HCT116 (cell line): ENCODE data around the gene FMNL1. TPM values are rescaled to one million over a fixed set of nuclear protein-coding genes. Genes with fewer than 3 reads are reported as not detected.

ENCODE experiments used
- ATAC-seq: fragments of 200-7000 bp; cut with Tn5 transposase; 2 replicates; pipeline ENCODE4 v1.9.1; 2020; ENCODE audit warnings: mild to moderate bottlenecking, moderate library complexity
- BruUV-seq: library from RNA; stranded (reverse); fragments of 400-500 nt; replicated peaks from 2 replicates; lab custom pipeline; 2021; lab: Mats Ljungman, UMichigan
- CTCF ChIA-PET: fragments of 300-600 bp; sonication (Branson Sonifier 250); formaldehyde crosslinking; loops from one replicate; lab custom pipeline; 2021; ENCODE audit warnings: antibody characterized with exemption; lab: Charles Lee
- POLR2A ChIA-PET: fragments of 300-600, 350-600 bp; sonication (Branson Sonifier 250); formaldehyde crosslinking; loops from one replicate; lab custom pipeline; 2021; ENCODE audit warnings: antibody characterized with exemption; lab: Charles Lee
- RAD21 ChIA-PET, 2 experiments: fragments of 300-600 bp; sonication (Branson Sonifier 250); formaldehyde crosslinking; loops; one replicate each; lab custom pipeline; 2023; ENCODE audit warnings: low total read pairs in 2 of 2; ENCODE audit not compliant: uncharacterized antibody in 2 of 2, unreplicated experiment in 2 of 2, low non-redundant PET in 1 of 2; lab: Charles Lee
- DNase-seq: peaks from one replicate; pipeline ENCODE4 v3.0.0-alpha.2; 2010; ENCODE audit warnings: low read depth, low spot score
- H2AFZ ChIP-seq: fragments of 200-600 bp; shearing (Covaris generic), sonication (generic); 2 replicates; pipeline ENCODE4 v1.6.1; 2017; ENCODE audit warnings: low read depth, mixed run types, mixed read lengths, antibody characterized with exemption, low read length; ENCODE audit not compliant: poor library complexity, severe bottlenecking
- H3K27ac ChIP-seq: 2 replicates; pipeline ENCODE4 v1.5.1; 2012; ENCODE audit warnings: low read depth, low read length
- H3K27me3 ChIP-seq: fragments of 200-600 bp; sonication (generic); 2 replicates; pipeline ENCODE4 v1.6.1; 2016; ENCODE audit warnings: mixed run types, low read length, mixed read lengths; ENCODE audit not compliant: insufficient read depth
- H3K36me3 ChIP-seq, 2 experiments: fragments of 200-500 bp in 1 of 2; fragments of 200-600 bp in 1 of 2; sonication (Bioruptor generic) in 1 of 2; sonication (generic) in 1 of 2; 2 replicates each; pipeline versions ENCODE4 v1.5.1 to v1.6.1; 2014 to 2016; ENCODE audit warnings: low read length in 2 of 2, inconsistent platforms in 1 of 2, mixed read lengths in 1 of 2, mixed run types in 1 of 2; ENCODE audit not compliant: insufficient read depth in 2 of 2, control insufficient read depth in 1 of 2
- H3K4me1 ChIP-seq, 2 experiments: fragments of 200-600 bp in 1 of 2; sonication (generic) in 1 of 2; 2 replicates each; pipeline versions ENCODE4 v1.5.1 to v1.6.1; 2012 to 2017; ENCODE audit warnings: low read length in 2 of 2, inconsistent platforms in 1 of 2, mild to moderate bottlenecking in 1 of 2, mixed read lengths in 1 of 2, mixed run types in 1 of 2, moderate library complexity in 1 of 2; ENCODE audit not compliant: insufficient read depth in 2 of 2, control insufficient read depth in 1 of 2
- H3K4me2 ChIP-seq: fragments of 200-600 bp; sonication (generic); 2 replicates; pipeline ENCODE4 v1.6.1; 2017; ENCODE audit warnings: mixed run types, low read length, mixed read lengths
- H3K4me3 ChIP-seq, 2 experiments: fragments of 200-600 bp in 1 of 2; sonication (generic) in 1 of 2; replicated peaks in 1 of 2; 2 replicates each; pipeline ENCODE4 v1.5.1; 2011 to 2016; ENCODE audit warnings: low read length in 2 of 2, control low read depth in 1 of 2, low read depth in 1 of 2, mild to moderate bottlenecking in 1 of 2, mixed read lengths in 1 of 2, mixed run types in 1 of 2
- H3K79me2 ChIP-seq: fragments of 200-600 bp; sonication (generic); 2 replicates; pipeline ENCODE4 v1.6.1; 2017; ENCODE audit warnings: mild to moderate bottlenecking, mixed run types, low read length, moderate library complexity, mixed read lengths; ENCODE audit not compliant: insufficient read depth
- H3K9ac ChIP-seq: fragments of 200-600 bp; sonication (generic); 2 replicates; pipeline ENCODE4 v1.6.1; 2016; ENCODE audit warnings: low read length, mixed read lengths
- H3K9me2 ChIP-seq: fragments of 200-600 bp; sonication (generic), shearing (Covaris generic); 2 replicates; pipeline ENCODE4 v1.6.1; 2017; ENCODE audit warnings: mixed run types, mild to moderate bottlenecking, moderate library complexity; ENCODE audit not compliant: insufficient read depth
- H3K9me3 ChIP-seq, 2 experiments: fragments of 200-500 bp in 1 of 2; fragments of 200-600 bp in 1 of 2; sonication (Bioruptor generic) in 1 of 2; sonication (generic) in 1 of 2; 2 replicates each; pipeline ENCODE4 v1.6.1; 2014 to 2017; ENCODE audit warnings: low read length in 2 of 2, mixed read lengths in 2 of 2, inconsistent platforms in 1 of 2, low read depth in 1 of 2, mild to moderate bottlenecking in 1 of 2, mixed run types in 1 of 2, moderate library complexity in 1 of 2; ENCODE audit not compliant: control insufficient read depth in 1 of 2, insufficient read depth in 1 of 2
- H4K20me1 ChIP-seq: fragments of 200-600 bp; sonication (generic), shearing (Covaris generic); 2 replicates; pipeline ENCODE4 v1.6.1; 2017; ENCODE audit warnings: mixed run types, mild to moderate bottlenecking, moderate library complexity; ENCODE audit not compliant: insufficient read depth
- CBX3 ChIP-seq: IDR thresholded peaks from 2 replicates; pipeline ENCODE4 v1.6.1; 2012; ENCODE audit warnings: low read depth
- EGR1 ChIP-seq: IDR thresholded peaks from 2 replicates; pipeline ENCODE4 v1.6.1; 2012; ENCODE audit warnings: low read depth
- FOSL1 ChIP-seq: IDR thresholded peaks from 2 replicates; pipeline ENCODE4 v1.6.1; 2012; ENCODE audit warnings: low read depth
- RAD21 ChIP-seq: IDR thresholded peaks from 2 replicates; pipeline ENCODE4 v1.6.1; 2012; ENCODE audit warnings: low read depth, mild to moderate bottlenecking
- intact Hi-C: fragments of 100-400 bp; cut with micrococcal nuclease; formaldehyde crosslinking; loops from 2 replicates; pipeline ENCODE4 v1.10.0; 2022
- total RNA-seq: library from RNA; stranded (reverse); gene quantifications from one replicate; pipeline ENCODE4 v1.2.1, GENCODE V29; 2021; ENCODE audit not compliant: unreplicated experiment
- TF ChIP-seq, protein P1 (sequence below): IDR thresholded peaks from 2 replicates; pipeline ENCODE4 v1.6.1; 2012; ENCODE audit warnings: low read depth

The FMNL1 gene
- total RNA-seq, 1 experiment from 2014 or later = 8.2 TPM

GRCh38 chr17:45296003-45296832, 74.5 kb downstream of the FMNL1 start:
- no TSS peak for BruUV-seq
- DNase-seq (no peak), ATAC-seq (no peak)
- Histone ChIP-seq H3K36me3 (peaks cover 0 to 15% of the 10 kb centered on the region in 2 experiments; a peak in 1 of 4 replicates), H3K4me1 (peaks cover 39 to 78% of the 10 kb centered on the region in 2 experiments), H3K9me2 (no peaks in the 10 kb centered on the region), H3K4me2 (peak overlapping the region; percentile 39), H3K79me2 (peaks cover 99% of the 10 kb centered on the region), H2AFZ (no peak overlapping the region), H3K27me3 (no peaks in the 10 kb centered on the region), H3K9me3 (no peaks in the 10 kb centered on the region), H4K20me1 (peaks cover 20% of the 10 kb centered on the region; the same call in 1 of the 2 replicates), H3K27ac (peak overlapping the region; percentile 32; the same call in 1 of the 2 replicates), H3K4me3 (no peak overlapping the region), H3K9ac (no peak overlapping the region)
- intact Hi-C loops = no loop called here
- ChIA-PET POLR2A (no interaction called here), RAD21 (no interaction called here), CTCF (interaction anchor here (1.2 to 1.8 kb wide), 2 partner anchors 11 to 19 kb away, joined by 3 to 4 read pairs; no protein-coding TSS in a partner anchor)
- TF ChIP-seq EGR1 (no peak), CBX3 (no peak), RAD21 (no peak), FOSL1 (no peak)
- TF ChIP-seq, protein P1, sequence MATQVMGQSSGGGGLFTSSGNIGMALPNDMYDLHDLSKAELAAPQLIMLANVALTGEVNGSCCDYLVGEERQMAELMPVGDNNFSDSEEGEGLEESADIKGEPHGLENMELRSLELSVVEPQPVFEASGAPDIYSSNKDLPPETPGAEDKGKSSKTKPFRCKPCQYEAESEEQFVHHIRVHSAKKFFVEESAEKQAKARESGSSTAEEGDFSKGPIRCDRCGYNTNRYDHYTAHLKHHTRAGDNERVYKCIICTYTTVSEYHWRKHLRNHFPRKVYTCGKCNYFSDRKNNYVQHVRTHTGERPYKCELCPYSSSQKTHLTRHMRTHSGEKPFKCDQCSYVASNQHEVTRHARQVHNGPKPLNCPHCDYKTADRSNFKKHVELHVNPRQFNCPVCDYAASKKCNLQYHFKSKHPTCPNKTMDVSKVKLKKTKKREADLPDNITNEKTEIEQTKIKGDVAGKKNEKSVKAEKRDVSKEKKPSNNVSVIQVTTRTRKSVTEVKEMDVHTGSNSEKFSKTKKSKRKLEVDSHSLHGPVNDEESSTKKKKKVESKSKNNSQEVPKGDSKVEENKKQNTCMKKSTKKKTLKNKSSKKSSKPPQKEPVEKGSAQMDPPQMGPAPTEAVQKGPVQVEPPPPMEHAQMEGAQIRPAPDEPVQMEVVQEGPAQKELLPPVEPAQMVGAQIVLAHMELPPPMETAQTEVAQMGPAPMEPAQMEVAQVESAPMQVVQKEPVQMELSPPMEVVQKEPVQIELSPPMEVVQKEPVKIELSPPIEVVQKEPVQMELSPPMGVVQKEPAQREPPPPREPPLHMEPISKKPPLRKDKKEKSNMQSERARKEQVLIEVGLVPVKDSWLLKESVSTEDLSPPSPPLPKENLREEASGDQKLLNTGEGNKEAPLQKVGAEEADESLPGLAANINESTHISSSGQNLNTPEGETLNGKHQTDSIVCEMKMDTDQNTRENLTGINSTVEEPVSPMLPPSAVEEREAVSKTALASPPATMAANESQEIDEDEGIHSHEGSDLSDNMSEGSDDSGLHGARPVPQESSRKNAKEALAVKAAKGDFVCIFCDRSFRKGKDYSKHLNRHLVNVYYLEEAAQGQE = no peak
